ENCODE data around the gene STK32C.
"Not testable (repeated sequence)": the region's sequence is repeated elsewhere in the genome, so short reads cannot be mapped to it uniquely, and the experiment has no call there.

The STK32C gene

DNA sequence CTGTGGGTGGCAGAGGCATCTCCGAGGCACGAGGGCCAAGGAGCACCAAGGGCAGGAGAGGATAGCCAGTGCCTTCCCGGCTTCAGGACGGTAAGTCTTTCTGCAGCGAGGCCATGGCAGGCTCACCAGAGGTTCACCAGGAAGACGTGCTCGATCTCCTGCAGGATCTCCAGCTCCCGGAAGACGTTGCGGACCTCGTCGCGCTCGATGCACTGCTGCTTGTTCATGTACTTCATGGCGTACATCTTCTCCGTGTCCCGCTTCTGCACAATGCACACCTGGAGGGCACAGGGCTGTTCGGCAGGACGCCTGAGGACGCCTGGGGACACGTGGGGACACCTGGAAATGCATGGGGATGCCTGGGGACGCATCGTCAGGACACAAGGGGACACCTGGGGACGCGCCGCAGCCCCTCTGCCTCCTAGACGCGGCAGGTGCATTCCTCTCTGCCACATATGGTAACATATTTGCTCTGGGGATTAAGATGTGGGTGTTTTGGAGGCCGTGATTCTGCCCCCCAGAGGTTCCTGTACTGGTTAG is 79.8 kb downstream of the STK32C start:
- no peak for DNase-seq

DNA sequence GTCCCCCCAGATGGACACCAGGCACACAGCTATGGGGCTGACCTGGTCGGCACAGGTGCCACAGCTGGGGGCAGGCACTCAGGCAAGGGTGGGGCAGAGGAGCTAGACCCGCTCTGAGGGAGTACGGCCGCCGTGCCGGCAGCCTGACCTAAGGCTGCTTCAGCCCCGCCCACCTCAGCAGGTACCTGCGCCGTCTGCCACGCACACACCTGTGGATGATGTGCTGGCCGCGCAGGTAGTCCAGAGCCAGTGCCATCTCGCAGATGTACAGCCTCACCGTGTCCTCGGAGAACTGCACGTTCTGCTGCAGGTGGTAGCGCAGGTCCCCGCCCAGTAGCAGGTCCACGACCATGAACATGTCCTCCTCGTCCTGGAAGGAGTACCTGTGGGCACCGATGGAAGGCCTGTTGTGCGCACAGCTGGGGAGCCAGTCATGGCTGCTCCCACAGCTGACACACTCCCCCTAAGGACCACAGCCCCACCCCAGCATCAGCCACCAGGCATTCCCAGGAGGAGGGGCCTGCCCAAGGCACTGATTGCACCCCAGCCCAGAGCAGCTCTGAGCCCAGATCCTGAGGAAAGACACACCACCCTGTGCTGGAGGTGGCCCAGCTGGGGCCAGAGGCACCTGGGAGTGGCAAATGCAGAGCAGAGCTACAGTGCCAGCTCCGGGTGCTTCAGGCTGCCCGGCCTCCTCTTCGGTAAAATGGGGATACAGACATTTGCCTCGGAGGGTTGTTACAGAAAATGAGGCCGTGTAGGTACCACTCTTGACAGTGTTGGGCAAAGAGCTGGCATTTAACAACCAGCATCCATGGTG is 81.0 kb downstream of the STK32C start:
- no peak for DNase-seq

- DNase-seq, result no peak
These were observed 81.9 kb downstream of the STK32C start for GRCh38 chr10:132225849-132226205.

GRCh38 chr10:132225073-132225848 is 82.5 kb downstream of the STK32C start:
- no peak for DNase-seq

GRCh38 chr10:132224343-132225072 is 83.2 kb downstream of the STK32C start:
- no peak for DNase-seq

- no peak for DNase-seq
These were observed 84.0 kb downstream of the STK32C start for GRCh38 chr10:132223611-132224342.

DNA sequence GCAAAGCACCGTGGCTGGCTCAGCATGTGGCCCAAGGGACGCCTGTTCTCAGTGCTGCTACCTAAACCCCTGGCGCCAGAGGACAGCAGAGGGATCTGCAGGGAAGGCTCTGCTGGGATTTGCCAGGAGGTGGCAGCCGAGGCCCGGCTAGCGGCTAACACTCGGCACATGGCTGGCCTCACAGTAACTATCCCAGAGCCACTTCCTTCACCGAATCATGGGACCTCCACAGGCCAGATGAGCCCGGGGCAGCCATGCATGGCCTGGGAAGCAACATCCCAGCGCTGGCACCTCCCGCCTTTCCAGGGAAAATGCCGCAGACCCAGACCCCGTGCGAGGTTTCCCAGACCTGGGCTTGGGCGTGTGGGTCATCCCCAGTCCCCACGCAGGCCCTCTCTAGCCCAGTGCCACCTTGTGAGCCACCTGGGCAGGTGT is 84.6 kb downstream of the STK32C start:
- peak; percentile 86 for DNase-seq

DNA sequence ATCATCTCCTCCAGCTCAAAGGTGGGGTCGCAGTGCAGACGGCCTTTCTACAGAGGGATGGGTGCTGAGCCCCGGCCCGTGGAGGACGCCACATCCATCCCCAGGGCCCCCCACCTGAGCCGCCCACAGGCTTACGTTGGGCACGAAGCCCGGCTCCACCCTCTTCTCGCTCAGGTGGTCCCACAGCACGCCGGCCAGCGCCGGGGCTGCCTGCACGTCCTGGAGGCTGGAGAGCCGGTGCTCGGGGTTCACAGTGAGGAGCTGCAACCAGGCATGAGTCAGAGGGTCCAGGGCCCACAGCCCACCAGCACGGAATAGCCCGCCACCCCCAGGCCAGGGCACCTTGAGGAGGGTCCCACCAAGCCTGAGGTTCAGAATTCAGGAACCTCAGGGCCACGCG is 85.0 kb downstream of the STK32C start:
- no peak for DNase-seq

- not testable (repeated sequence) for DNase-seq
These were observed 86.8 kb downstream of the STK32C start for GRCh38 chr10:132220996-132221395.

DNA sequence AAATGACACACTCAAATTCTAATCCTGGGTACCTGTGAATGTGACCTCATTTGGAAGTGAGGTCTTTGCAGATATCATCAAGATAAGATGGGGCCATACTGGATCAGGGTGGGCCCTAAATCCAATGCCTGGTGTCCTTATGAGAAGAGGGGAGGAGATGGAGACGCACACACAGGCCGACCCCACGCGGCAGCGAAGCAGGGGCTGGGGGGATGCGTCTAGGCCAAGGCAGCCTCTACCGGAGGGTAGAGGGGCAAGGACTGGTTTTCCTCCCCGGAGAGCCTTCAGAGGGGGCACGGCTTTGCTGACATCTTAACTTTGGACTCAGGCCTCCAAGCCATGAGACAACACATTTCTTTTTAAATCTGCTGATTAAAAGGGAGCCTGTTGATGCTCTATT is 87.7 kb downstream of the STK32C start:
- no peak for DNase-seq

DNA sequence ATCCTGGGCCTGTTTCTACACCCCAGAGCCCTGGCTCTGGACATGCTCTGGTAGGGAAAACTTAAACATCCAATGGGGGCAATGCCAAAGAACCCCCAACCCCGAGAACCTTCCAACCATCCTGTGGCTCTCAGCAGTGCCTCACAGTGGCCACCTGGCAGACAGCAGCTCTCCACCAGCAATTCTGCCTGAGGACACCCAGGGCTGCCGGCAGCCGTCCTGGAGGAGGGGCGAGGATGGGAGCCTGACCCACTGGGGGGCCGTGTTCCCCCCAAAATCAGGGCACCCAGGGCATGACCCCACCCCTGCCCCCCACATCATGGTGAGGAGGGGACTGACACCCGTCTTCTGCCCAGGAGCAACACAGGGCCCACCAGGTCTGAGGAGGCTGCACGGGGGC is 88.3 kb downstream of the STK32C start:
- no peak for DNase-seq

DNA sequence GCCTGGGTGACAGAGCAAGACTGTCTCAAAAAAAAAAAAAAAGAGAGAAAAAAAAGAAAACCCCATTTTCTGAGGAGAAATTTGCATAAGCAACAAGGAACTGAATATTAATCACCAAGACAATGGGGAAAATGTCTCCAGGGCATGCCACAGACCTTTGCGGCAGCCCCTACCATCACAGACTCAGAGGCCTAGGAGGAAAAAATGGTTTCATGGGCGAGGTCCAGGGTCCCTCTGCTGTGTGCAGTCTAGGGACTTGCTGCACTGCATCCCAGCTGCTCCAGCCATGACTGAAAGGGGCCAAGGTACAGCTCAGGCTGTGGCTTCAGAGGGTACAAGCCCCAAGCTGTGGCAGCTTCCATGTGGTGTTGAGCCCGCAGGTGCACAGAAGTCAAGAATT is 91.3 kb downstream of the STK32C start:
- not testable (repeated sequence) for DNase-seq

DNA sequence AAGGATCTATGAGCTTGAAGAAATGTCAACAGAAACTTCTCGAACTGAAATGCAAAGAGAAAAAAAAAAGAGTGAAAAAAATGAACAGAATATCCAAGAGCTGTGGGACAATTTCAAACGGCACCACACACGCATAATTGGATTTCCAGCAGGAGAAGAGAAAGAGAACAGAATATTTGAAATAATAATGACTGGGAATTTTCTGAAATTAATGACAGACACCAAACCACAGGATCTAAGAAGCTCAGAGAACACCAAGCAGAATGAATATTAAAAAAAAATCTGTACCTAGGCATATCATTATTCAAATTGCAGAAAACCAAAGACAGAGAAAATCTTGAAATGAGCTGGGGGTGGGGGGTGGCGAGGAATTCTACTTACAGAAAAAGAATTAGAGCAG is 93.8 kb downstream of the STK32C start:
- no peak for DNase-seq

DNA sequence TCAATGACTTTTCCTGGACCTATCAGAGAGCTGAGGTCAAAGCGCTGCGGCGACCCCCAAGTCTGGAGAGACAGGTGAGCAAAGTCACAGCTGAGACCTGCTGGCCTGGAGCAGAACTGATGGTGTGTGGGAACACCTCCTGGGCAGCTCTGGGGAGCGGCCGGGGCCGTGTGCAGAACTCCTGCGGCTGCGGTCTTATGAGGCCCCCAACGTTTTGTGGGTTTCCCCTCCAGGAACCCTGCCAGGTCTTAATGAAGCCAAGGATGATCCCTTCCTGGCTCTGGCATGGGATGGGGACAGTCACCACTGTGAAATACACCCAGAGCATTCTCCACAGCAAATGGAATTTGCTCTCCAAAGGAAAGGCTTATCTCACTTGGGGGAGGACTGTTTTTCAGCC is 94.9 kb downstream of the STK32C start:
- DNase-seq, result no peak

DNA sequence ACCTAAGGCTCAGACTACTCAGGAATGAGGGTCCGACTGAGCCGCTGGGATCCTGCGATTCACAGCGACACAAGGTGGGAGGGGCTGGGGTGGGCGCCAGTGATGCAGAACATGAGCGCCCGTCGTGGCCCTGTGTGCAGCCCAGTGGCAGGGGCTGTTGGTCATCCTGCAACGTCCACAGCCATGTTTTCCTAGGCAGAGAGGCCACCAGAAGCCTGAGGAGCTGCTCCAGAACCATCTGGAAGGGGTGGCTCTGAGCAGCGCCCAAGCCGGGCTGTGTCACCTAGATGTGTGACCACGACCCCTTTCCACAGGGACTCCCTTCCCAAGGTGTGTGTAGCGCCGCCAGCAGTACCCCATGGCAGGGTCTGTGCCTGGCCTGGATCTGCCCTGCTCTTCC is 96.5 kb downstream of the STK32C start:
- no peak for DNase-seq

- no peak for DNase-seq
These were observed 97.0 kb downstream of the STK32C start for GRCh38 chr10:132210766-132211165.

DNA sequence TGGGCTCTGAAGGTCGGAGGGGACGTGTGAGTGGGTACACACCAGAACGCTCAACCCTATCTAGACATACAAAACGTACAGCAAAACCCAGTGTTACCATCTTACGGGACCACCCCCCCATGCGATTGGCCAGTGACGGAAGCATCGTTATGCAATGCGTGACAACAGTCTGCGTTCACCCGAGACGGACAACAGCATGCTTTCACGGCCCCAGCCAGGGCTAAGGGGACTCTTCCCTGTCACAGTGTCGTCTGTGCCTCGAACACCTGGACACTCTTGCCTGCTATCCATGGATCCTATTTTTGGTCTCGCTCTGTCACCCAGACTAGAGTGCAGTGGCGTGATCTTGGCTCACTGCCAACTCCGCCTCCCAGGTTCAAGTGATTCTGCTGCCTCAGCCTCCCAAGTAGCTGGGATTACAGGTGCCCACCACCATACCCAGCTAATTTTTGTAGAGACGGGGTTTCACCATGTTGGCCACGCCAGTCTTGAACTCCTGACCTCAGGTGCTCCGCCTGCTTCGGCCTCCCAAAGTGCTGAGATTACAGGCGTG is 97.7 kb downstream of the STK32C start:
- no peak for DNase-seq

DNA sequence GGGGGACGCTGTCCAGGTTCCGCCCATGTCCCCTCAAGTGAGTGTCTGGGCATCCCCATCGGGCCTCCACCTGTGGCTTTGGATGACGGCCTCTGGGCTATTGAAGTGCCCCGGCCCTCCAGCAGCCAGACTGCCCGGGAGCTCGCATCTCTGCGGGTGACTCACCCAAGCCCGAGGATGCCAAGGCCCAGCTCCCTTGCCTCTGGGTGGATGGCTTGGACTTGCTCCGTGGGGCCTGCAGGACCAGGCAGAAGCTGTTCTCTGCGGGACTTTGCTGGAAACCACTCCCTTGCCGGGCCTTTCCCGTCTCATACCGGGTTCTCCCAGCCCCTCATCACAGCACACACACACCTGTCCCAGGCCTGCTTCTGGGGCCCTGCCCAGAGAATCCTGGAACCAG is 98.6 kb downstream of the STK32C start:
- DNase-seq, result no peak

DNA sequence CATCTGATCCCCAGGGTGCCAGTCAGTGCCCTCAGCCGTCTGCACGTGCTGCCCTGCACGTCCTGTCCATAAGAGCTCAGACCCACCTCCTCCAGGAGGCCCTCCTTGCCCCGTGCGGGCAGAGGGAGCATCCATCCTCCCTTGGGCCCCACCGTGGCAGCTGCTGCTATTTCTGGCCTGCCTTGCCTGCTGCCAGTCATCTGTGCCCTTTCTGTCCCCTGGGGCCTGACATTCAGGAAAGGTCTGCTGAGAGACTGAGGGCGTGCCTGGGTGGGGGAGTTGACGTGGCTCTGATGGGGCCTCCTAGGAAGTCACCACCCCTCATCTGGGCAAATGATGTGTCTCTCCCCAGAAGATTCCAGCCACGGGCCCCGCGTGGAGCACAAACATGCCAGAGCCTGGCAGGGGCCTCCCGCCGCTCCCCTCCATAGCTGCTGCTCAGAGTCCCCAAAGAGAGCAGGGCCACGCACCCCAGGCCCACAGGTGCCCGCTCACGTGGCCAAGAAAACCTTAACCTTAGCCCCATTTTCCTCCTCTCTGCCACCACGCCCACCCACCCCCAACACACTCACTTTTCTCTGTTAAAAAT is 99.2 kb downstream of the STK32C start:
- no peak for DNase-seq

DNA sequence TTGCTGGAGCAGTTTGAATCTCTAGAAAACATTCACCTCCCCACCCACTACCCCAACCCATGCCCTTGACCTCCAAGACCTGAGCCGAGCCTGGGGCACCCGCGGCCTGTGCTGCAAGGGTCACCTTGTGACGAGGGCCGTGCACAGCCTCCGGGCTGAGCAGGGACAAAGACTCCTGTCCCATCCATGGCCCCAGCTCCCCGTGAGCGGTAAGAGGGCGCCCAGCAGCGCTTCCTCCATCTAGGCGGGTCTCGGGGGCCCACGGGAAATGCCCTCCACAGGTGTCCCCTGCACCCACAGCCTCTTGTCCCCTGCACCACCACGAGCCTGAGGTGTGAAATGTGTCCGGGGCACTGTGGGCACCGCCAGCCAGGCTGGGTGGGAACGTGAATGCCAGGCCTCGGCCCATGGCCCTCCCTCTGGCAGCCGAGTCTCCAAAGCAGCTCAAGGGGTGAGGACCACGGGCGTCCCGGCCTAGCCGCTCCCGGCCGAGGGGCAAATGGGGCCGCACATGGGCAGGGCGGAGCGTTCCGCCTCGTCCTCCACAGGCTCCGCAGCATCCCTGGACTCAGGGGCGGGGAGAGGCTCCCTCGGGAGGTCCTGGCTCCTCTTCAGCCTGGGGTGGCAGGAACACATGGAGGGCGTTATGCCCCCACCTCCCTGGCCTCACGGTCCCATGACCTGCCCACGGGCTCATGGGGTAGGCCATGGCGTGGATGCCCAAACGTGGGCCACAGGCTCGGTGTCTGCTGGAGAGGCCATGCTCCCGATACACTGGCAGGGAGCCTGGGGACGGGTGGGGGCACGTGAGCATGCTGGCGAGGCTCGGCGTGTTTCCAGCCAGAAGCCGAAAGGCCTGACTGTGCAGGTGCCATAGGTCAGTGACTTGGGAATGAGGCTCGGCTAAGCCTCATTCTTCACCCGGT is 100.0 kb downstream of the STK32C start:
- no peak for DNase-seq

Data from right forelimb (tissue), 1 donor.